Esophagus squamous epithelium (tissue), 5 donors: ENCODE results near the gene KSR1. TPM values are rescaled to one million over a fixed set of nuclear protein-coding genes. Genes with fewer than 3 reads are reported as not detected.
A peak's percentile ranks its signal among the peaks of the same experiment; 100 is the strongest.

ENCODE experiments used
- DNase-seq: peaks from one replicate; lab custom pipeline; 2025; lab: John Stamatoyannopoulos, UW
- H3K27ac ChIP-seq, 4 donors: fragments of 200-600 bp; sonication (generic); one replicate each; pipeline ENCODE4 v1.5.1; 2016 to 2019; ENCODE audit warnings: mild to moderate bottlenecking in 1 of 4
- H3K27me3 ChIP-seq, 4 donors: fragments of 200-600 bp; sonication (generic); 1 replicate in 3 of 4; 2 replicates in 1 of 4; pipeline versions ENCODE4 v1.5.1 to v1.6.0; 2017 to 2021; ENCODE audit warnings: antibody characterized with exemption in 1 of 4
- H3K36me3 ChIP-seq, 3 donors: fragments of 200-600 bp; sonication (generic); one replicate each; pipeline ENCODE4 v1.5.1; 2016 to 2019
- H3K4me1 ChIP-seq, 3 donors: fragments of 200-600 bp; sonication (generic); one replicate each; pipeline ENCODE4 v1.5.1; 2017 to 2019
- H3K4me3 ChIP-seq, 4 donors: fragments of 200-600 bp; sonication (generic); 1 replicate in 3 of 4; 2 replicates in 1 of 4; pipeline ENCODE4 v1.5.1; 2016 to 2019; ENCODE audit warnings: mild to moderate bottlenecking in 2 of 4, moderate library complexity in 1 of 4
- H3K9me3 ChIP-seq, 3 donors: fragments of 200-600 bp; sonication (generic); one replicate each; pipeline ENCODE4 v1.5.1; 2016 to 2019
- CTCF ChIP-seq, 6 experiments: fragments of 450-650 bp in 4 of 6; fragments of 200-600 bp in 2 of 6; sonication (generic) in 2 of 6; IDR thresholded peaks; one replicate each; pipeline ENCODE4 v1.5.1; 2016 to 2019; ENCODE audit warnings: antibody characterized with exemption in 6 of 6, mild to moderate bottlenecking in 4 of 6, moderate library complexity in 4 of 6
- POLR2A ChIP-seq, 4 donors: fragments of 450-650 bp; IDR thresholded peaks; one replicate each; pipeline ENCODE4 v1.6.1; 2017; ENCODE audit warnings: antibody characterized with exemption in 4 of 4, mild to moderate bottlenecking in 4 of 4, moderate library complexity in 3 of 4
- WGBS, 2 donors: methylation state at CpG; one replicate each; pipeline ENCODE4 v1.1.5; 2018; 5-methylcytosine and 5-hydroxymethylcytosine counted together
- intact Hi-C: fragments of 100-400 bp; cut with DNase I; formaldehyde crosslinking; loops from one replicate; pipeline ENCODE4 v1.15.0; 2022
- total RNA-seq, 4 donors: library from RNA; depleted of rRNA; stranded (reverse); fragments of >200 nt; gene quantifications; one replicate each; pipeline ENCODE4 v1.1.0, GENCODE V29; 2016
- donor health status: DM: yes; HTN: yes; CAD: no.

Gene KSR1
- total RNA-seq, 4 donors from 2014 or later: 22.3 to 32.4 (median 31.0) TPM

- H3K27ac ChIP-seq: peak overlapping the region; percentile 72 to 89 (median 84)
- H3K9me3 ChIP-seq: no peaks in the 10 kb centered on the region
- WGBS, 2 donors: 0% methylated on average over 6 to 22 of the region's 57 CpGs
- intact Hi-C loops: loop anchor here (10.0 kb wide), 2 partner anchors 102 to 138 kb away; no protein-coding TSS in a partner anchor
- TF ChIP-seq CTCF (IDR thresholded peaks at IDR 0.05): no peak
- no peak for TF ChIP-seq POLR2A (IDR thresholded peaks at IDR 0.05)
- no peak for DNase-seq
- H3K4me3 ChIP-seq: peak overlapping the region; percentile 68 to 91 (median 86)
- peaks cover 18 to 52% (median 24%) of the 10 kb centered on the region in 3 donors for H3K4me1 ChIP-seq
- H3K27me3 ChIP-seq: no peaks in the 10 kb centered on the region
- no peaks in the 10 kb centered on the region for H3K36me3 ChIP-seq
These were observed 572 bp downstream of the KSR1 start for GRCh38 chr17:27456681-27457359.

GRCh38 chr17:27457360-27457715, 1.1 kb downstream of the KSR1 start:
- H3K36me3 ChIP-seq: no peaks in the 10 kb centered on the region
- TF ChIP-seq CTCF (IDR thresholded peaks at IDR 0.05): no peak
- TF ChIP-seq POLR2A (IDR thresholded peaks at IDR 0.05): no peak
- H3K27ac ChIP-seq: peak overlapping the region in 3 of 4 donors; percentile 72 to 89 (median 79)
- intact Hi-C loops: loop anchor here (10.0 kb wide), 2 partner anchors 103 to 137 kb away; no protein-coding TSS in a partner anchor
- H3K27me3 ChIP-seq: no peaks in the 10 kb centered on the region
- DNase-seq: no peak
- 4 to 5% methylated on average over 7 to 8 of the region's 8 CpGs for WGBS, 2 donors
- no peaks in the 10 kb centered on the region for H3K9me3 ChIP-seq
- H3K4me3 ChIP-seq: peak overlapping the region; percentile 68 to 91 (median 86)
- peaks cover 18 to 52% (median 24%) of the 10 kb centered on the region in 3 donors for H3K4me1 ChIP-seq

GRCh38 chr17:27457731-27458523, 1.7 kb downstream of the KSR1 start:
- Histone ChIP-seq H3K9me3 (no peaks in the 10 kb centered on the region), H3K4me3 (peak overlapping the region in 3 of 4 donors; percentile 68 to 91 (median 82)), H3K27me3 (no peaks in the 10 kb centered on the region), H3K4me1 (peaks cover 18 to 52% (median 24%) of the 10 kb centered on the region in 3 donors), H3K27ac (no peak overlapping the region), H3K36me3 (no peaks in the 10 kb centered on the region)
- whole genome bisulfite sequencing, 2 donors: 28 to 41% methylated on average over 14 of the region's 14 CpGs
- peak in 1 of 6 experiments; percentile 14 for TF ChIP-seq CTCF (IDR thresholded peaks at IDR 0.05)
- TF ChIP-seq POLR2A (IDR thresholded peaks at IDR 0.05): no peak
- intact Hi-C loops: loop anchor here (10.0 kb wide), 2 partner anchors 103 to 137 kb away; no protein-coding TSS in a partner anchor
- no peak for DNase-seq

GRCh38 chr17:27458524-27458908, 2.3 kb downstream of the KSR1 start:
- H3K4me1 ChIP-seq: peaks cover 20 to 52% (median 24%) of the 10 kb centered on the region in 3 donors
- DNase-seq: no peak
- H3K4me3 ChIP-seq: peak overlapping the region in 1 of 4 donors; percentile 82
- intact Hi-C loops: loop anchor here (10.0 kb wide), 2 partner anchors 104 to 136 kb away; no protein-coding TSS in a partner anchor
- H3K9me3 ChIP-seq: no peaks in the 10 kb centered on the region
- no peak overlapping the region for H3K27ac ChIP-seq
- no peaks in the 10 kb centered on the region for H3K27me3 ChIP-seq
- WGBS, 2 donors: 67 to 82% methylated on average over 1 to 2 of the region's 6 CpGs
- TF ChIP-seq POLR2A (IDR thresholded peaks at IDR 0.05): no peak
- no peaks in the 10 kb centered on the region for H3K36me3 ChIP-seq

GRCh38 chr17:27459433-27459832, 3.2 kb downstream of the KSR1 start:
- TF ChIP-seq CTCF (IDR thresholded peaks at IDR 0.05): no peak
- TF ChIP-seq POLR2A (IDR thresholded peaks at IDR 0.05): no peak
- Histone ChIP-seq H3K9me3 (no peaks in the 10 kb centered on the region), H3K27ac (no peak overlapping the region), H3K4me1 (peaks cover 22 to 57% (median 24%) of the 10 kb centered on the region in 3 donors), H3K4me3 (no peak overlapping the region), H3K36me3 (no peaks in the 10 kb centered on the region), H3K27me3 (no peaks in the 10 kb centered on the region)
- intact Hi-C loops: loop anchor here (10.0 kb wide), 2 partner anchors 105 to 135 kb away; no protein-coding TSS in a partner anchor
- 67 to 91% methylated on average over 3 to 4 of the region's 7 CpGs for WGBS, 2 donors
- DNase-seq: no peak
